GM12892 (cell line): Measurements from ENCODE around the gene CMTM4.
"Not testable (repeated sequence)": the region's sequence is repeated elsewhere in the genome, so short reads cannot be mapped to it uniquely, and the experiment has no call there.

Experiments used
- DNase-seq: peaks from one replicate; pipeline ENCODE4 v3.0.0; 2011; ENCODE audit not compliant: insufficient read length
- FAIRE-seq: peaks from 2 replicates; lab custom pipeline; 2011; peaks lifted over from hg19 to GRCh38; lab: Jason Lieb, UNC
- POLR2A ChIP-seq: IDR thresholded peaks from 2 replicates; pipeline ENCODE4 v1.6.1; 2011; ENCODE audit warnings: low read depth, low read length, control low read depth
- POLR2AphosphoS5 ChIP-seq: IDR thresholded peaks from 2 replicates; pipeline ENCODE4 v1.6.1; 2011; ENCODE audit warnings: low read depth, low read length, control low read depth
- TAF1 ChIP-seq: IDR thresholded peaks from 2 replicates; pipeline ENCODE4 v1.6.1; 2011; ENCODE audit warnings: low read depth, mild to moderate bottlenecking, control low read depth, low read length, borderline replicate concordance

The CMTM4 gene

GRCh38 chr16:66629856-66630255 lies 66.7 kb downstream of the CMTM4 start:
- TF ChIP-seq POLR2AphosphoS5 (no peak), TAF1 (no peak), POLR2A (no peak)
- no peak for DNase-seq
- FAIRE-seq, result no peak

GRCh38 chr16:66627611-66628378 lies 68.7 kb downstream of the CMTM4 start:
- FAIRE-seq, DNase-seq: not testable (repeated sequence)

GRCh38 chr16:66623755-66624154 lies 72.8 kb downstream of the CMTM4 start:
- TF ChIP-seq POLR2A (no peak), POLR2AphosphoS5 (no peak), TAF1 (no peak)
- FAIRE-seq, result no peak
- DNase-seq, result no peak

- no peak for DNase-seq
- TF ChIP-seq POLR2AphosphoS5, result no peak
- no peak for TF ChIP-seq POLR2A
- no peak for TF ChIP-seq TAF1
- no peak for FAIRE-seq
Observed at GRCh38 chr16:66622863-66623262, 73.7 kb downstream of the CMTM4 start.

- DNase-seq (no peak), FAIRE-seq (no peak)
- TF ChIP-seq TAF1 (no peak), POLR2AphosphoS5 (no peak), POLR2A (no peak)
Observed at GRCh38 chr16:66621973-66622372, 74.6 kb downstream of the CMTM4 start.

GRCh38 chr16:66620429-66620795 lies 76.1 kb downstream of the CMTM4 start:
- DNase-seq, result no peak
- no peak for FAIRE-seq
- TF ChIP-seq POLR2AphosphoS5, result no peak
- TF ChIP-seq TAF1, result no peak
- TF ChIP-seq POLR2A, result no peak

GRCh38 chr16:66619534-66620428 lies 76.8 kb downstream of the CMTM4 start:
- TF ChIP-seq POLR2AphosphoS5 (no peak), POLR2A (no peak), TAF1 (no peak)

GRCh38 chr16:66618588-66619375 lies 77.8 kb downstream of the CMTM4 start:
- no peak for FAIRE-seq
- DNase-seq, result no peak

More at GRCh38 chr16:66619534-66620428, 76.8 kb downstream of the CMTM4 start:
- FAIRE-seq (no peak), DNase-seq (no peak)

GRCh38 chr16:66617728-66618127 lies 78.8 kb downstream of the CMTM4 start:
- FAIRE-seq, result no peak
- no peak for TF ChIP-seq POLR2A
- TF ChIP-seq TAF1, result no peak
- no peak for TF ChIP-seq POLR2AphosphoS5
- no peak for DNase-seq

More at GRCh38 chr16:66618588-66619375, 77.8 kb downstream of the CMTM4 start:
- TF ChIP-seq POLR2A (no peak), POLR2AphosphoS5 (no peak)

- TF ChIP-seq POLR2A (no peak), TAF1 (no peak), POLR2AphosphoS5 (no peak)
- DNase-seq (no peak), FAIRE-seq (no peak)
Observed at GRCh38 chr16:66617010-66617434, 79.5 kb downstream of the CMTM4 start.

- FAIRE-seq (no peak), DNase-seq (no peak)
- TF ChIP-seq POLR2AphosphoS5 (no peak), TAF1 (no peak), POLR2A (no peak)
Observed at GRCh38 chr16:66616592-66616991, 80.0 kb downstream of the CMTM4 start.
